HG02623 (cell line): Measurements from ENCODE around the gene VASP.

ENCODE experiments used
- ATAC-seq: cut with Tn5 transposase; IDR thresholded peaks from one replicate; pipeline ENCODE4 v1.9.1; 2021; ENCODE audit warnings: moderate library complexity; ENCODE audit not compliant: unreplicated experiment

VASP gene

DNA sequence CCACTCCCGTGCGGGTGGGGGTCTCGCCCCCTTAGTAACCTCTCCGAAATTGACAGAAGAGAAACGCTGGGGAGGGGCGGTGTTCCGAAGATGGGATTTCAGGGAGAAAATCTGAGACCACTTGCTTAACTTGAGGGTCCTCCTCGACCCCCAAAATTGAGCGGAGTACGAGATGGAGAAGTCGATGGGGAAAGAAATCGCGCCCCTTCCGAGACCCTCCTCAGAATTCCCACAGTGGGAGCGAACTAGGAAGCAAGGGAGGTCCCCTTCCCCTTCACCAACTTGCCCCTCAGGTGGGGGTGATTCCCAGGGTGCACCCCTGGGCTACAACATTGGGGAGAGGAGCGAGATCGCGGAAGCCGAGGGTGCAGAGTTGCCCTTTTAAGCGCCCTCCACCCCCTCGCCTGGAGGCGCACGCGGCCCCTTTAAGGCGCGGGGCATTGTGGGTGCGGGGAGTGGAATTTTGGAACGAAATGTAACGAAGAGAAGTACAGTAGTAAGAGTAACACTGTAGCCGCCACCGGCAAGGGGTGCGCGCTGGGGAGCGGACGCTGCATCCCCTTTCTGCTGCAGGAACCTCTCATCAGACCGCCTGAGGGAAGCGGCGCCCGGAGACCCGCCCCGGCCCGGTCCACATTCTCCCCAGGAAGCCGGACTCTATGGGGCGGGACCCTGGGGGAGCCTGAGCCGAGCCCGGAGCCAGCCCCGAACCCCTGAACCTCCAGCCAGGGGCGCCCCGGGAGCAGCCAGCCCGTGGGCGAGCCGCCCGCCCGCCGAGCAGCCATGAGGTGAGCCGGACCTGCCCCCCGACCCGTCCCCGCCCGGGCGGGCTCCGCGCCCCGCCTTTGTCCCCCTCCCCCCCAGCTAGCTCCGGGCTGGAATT lies at the start of gene VASP:
TSS of gene VASP (plus strand) at position 491 of the 883 bp plus-strand sequence. CDS start at position 784, 293 bp downstream.
- ATAC-seq = peak; percentile 49

- no peak for ATAC-seq
These were observed 49.5 kb upstream of the VASP start for GRCh38 chr19:45457776-45458175.

DNA sequence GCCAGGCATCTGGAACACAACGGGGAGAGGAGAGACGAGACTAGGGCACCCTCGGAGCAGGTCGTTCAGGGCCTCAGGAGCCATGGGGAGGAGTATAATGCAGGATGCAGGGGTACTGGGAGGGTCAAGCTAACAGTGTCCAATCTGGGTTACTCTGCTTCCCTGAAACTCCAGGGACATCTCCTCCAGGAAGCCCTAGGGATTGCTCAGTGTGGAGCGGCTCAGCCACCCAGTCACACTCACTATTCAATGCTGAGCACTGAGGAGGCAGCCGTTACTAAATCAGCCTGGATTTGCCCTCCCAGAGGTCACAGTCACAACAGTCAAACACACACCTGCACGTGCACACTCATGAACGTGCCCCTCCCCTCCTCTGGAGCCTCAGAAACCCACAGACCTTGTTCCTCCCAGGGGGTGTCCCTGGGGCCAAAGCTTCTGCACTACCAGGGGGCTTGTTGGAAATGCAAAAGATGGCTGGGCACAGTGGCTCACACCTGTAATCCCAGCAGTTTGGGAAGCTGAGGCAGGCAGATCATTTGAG lies 46.4 kb upstream of the VASP start:
- ATAC-seq = no peak

GRCh38 chr19:45462174-45462573 lies 45.1 kb upstream of the VASP start:
- no peak for ATAC-seq

GRCh38 chr19:45463241-45463640 lies 44.0 kb upstream of the VASP start:
- no peak for ATAC-seq

GRCh38 chr19:45464274-45464673 lies 43.0 kb upstream of the VASP start:
- no peak for ATAC-seq

- no peak for ATAC-seq
These were observed 42.3 kb upstream of the VASP start for GRCh38 chr19:45464852-45465441.

- no peak for ATAC-seq
These were observed 40.2 kb upstream of the VASP start for GRCh38 chr19:45467115-45467455.

GRCh38 chr19:45467456-45468158 lies 39.7 kb upstream of the VASP start, which contains the start of gene FOSB:
Gene FOSB, plus strand, starts transcription at chr19:45467996. Its CDS starts 591 bp downstream, at chr19:45468587.
- ATAC-seq = peak; percentile 45

GRCh38 chr19:45468159-45468651 lies 39.1 kb upstream of the VASP start:
- ATAC-seq = no peak

DNA sequence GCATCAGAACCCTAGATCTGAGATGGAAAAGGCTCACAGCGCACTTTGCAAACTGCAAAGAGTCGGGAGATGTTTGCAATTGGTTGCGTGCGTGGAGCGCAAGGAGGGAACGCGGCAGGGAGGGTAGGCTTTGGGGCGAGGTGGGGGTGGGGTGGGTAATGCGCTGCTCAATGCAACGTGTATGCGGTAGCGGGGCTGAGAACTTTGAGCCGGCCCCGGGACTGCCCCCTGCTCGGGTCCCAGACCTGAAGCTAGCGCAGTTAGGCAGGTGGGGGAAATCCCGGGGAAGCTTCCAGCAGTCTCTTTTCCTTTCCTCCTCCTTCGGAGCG lies 38.5 kb upstream of the VASP start:
- no peak for ATAC-seq

- peak; percentile 52 for ATAC-seq
These were observed 37.9 kb upstream of the VASP start for GRCh38 chr19:45469132-45469944.

DNA sequence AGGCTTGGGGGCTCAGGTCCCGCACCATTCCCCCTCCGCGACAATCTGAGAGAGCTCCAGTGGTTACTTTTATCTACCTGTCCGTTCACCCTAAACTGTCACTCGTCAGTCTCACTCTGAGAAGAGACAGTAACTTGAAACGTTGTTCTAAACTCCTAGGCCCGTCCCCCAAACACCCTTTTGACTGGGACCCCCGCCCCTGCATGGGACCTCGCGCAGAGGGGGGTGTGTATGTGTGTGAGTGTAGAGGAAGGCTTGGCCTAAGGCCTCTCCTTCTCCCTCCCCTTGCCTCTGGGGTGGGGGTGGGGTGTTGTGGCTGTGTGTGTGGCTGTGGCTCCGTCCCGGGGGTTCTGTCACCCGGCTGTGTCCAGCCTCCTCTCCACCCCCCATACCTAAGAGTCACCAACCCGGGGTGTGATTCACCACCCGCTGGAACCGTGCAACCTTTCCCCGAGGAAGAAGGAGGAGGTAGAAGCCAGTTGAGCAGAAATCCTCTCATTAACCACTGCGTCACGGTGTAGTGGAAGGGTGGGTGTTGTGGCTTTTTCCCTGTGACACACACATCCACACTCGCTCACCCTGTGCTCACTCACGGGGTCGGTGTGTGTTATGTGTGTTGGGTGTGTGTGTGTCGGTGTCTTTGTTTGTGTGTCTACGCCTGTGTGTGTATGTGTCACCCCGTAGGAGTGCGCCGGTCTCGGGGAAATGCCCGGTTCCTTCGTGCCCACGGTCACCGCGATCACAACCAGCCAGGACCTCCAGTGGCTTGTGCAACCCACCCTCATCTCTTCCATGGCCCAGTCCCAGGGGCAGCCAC lies 37.1 kb upstream of the VASP start:
- ATAC-seq = no peak

- no peak for ATAC-seq
These were observed 36.6 kb upstream of the VASP start for GRCh38 chr19:45470762-45471081.

GRCh38 chr19:45471111-45471930 lies 36.0 kb upstream of the VASP start:
- no peak for ATAC-seq

DNA sequence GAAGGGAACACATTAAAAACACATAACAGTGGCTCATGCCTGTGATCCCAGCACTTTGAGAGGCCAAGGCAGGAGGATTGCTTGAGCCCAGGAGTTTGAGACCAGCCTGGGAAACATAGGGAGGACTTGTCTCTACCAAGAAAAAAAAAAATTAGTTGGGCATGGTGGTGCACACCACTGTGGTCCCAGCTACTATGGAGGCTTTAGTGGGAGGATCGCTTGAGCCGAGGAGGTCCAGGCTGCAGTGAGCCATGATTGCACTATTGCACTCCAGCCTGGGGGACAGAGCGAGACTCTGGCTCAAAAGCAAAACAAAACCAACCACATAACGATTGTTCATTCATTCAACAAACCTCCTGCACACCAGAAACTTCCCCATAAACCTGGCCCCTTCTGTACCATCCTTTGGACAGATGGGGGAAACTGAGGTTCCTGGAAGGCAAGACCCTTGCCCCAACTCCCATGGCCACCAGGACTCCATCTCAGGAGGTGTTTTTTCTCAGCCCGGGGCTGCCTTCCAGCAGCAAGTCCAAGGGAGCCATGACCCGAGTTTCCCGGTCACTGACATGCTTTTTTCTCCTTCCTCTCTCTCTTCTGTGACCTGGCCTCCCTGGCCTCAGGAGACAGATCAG lies 35.2 kb upstream of the VASP start:
- no peak for ATAC-seq

DNA sequence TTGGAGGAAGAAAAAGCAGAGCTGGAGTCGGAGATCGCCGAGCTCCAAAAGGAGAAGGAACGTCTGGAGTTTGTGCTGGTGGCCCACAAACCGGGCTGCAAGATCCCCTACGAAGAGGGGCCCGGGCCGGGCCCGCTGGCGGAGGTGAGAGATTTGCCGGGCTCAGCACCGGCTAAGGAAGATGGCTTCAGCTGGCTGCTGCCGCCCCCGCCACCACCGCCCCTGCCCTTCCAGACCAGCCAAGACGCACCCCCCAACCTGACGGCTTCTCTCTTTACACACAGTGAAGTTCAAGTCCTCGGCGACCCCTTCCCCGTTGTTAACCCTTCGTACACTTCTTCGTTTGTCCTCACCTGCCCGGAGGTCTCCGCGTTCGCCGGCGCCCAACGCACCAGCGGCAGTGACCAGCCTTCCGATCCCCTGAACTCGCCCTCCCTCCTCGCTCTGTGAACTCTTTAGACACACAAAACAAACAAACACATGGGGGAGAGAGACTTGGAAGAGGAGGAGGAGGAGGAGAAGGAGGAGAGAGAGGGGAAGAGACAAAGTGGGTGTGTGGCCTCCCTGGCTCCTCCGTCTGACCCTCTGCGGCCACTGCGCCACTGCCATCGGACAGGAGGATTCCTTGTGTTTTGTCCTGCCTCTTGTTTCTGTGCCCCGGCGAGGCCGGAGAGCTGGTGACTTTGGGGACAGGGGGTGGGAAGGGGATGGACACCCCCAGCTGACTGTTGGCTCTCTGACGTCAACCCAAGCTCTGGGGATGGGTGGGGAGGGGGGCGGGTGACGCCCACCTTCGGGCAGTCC lies 34.5 kb upstream of the VASP start:
- no peak for ATAC-seq

DNA sequence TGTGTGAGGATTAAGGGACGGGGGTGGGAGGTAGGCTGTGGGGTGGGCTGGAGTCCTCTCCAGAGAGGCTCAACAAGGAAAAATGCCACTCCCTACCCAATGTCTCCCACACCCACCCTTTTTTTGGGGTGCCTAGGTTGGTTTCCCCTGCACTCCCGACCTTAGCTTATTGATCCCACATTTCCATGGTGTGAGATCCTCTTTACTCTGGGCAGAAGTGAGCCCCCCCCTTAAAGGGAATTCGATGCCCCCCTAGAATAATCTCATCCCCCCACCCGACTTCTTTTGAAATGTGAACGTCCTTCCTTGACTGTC lies 34.0 kb upstream of the VASP start:
- ATAC-seq = no peak
